ENCODE results near the gene TRPM8. TPM values are rescaled to one million over a fixed set of nuclear protein-coding genes. Genes with fewer than 3 reads are reported as not detected.

Gene TRPM8
- total and polyA plus RNA-seq, 4 donors: 0.03 to 0.14 TPM; not detected in 2

DNA sequence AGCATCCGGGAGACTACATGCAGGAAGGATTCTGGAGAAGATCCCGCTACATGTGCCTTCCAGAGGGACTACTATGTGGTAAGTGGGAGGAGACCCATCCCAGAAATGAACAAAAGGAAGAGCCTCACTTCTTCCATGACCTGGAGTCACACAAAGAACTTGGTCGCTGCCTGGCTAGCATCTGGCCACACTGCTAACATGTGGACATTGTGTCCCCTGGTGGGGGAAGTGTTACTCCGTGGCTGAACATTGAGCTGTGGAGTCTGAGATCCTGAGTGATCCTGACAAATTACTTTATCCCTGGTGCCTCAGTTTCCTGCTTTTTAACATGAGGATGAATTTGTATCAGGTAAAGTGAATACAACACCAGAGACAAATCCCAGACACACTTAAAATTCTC is 141.7 kb downstream of the TRPM8 start:
- TF ChIP-seq, protein P1, sequence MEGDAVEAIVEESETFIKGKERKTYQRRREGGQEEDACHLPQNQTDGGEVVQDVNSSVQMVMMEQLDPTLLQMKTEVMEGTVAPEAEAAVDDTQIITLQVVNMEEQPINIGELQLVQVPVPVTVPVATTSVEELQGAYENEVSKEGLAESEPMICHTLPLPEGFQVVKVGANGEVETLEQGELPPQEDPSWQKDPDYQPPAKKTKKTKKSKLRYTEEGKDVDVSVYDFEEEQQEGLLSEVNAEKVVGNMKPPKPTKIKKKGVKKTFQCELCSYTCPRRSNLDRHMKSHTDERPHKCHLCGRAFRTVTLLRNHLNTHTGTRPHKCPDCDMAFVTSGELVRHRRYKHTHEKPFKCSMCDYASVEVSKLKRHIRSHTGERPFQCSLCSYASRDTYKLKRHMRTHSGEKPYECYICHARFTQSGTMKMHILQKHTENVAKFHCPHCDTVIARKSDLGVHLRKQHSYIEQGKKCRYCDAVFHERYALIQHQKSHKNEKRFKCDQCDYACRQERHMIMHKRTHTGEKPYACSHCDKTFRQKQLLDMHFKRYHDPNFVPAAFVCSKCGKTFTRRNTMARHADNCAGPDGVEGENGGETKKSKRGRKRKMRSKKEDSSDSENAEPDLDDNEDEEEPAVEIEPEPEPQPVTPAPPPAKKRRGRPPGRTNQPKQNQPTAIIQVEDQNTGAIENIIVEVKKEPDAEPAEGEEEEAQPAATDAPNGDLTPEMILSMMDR (IDR thresholded peaks at IDR 0.05; ENCODE audit: control extremely low read depth, extremely low read depth): no peak
- Histone ChIP-seq H3K9me3 (ENCODE audit: control insufficient read depth in 4 of 4, insufficient read depth in 3 of 4, low read length in 3 of 4) (peaks cover 0 to 2% (median 0%) of the 10 kb centered on the region in 4 donors), H3K9ac (ENCODE audit: insufficient read depth in 1 of 2, low read length in 2 of 2) (no peak overlapping the region), H3K27ac (ENCODE audit: low read depth in 1 of 2, low read length in 1 of 2) (no peak overlapping the region), H3K27me3 (ENCODE audit: control insufficient read depth in 3 of 3, insufficient read depth in 3 of 3, low read length in 2 of 3) (peaks cover 0 to 3% (median 2%) of the 10 kb centered on the region in 3 donors), H3K36me3 (ENCODE audit: control insufficient read depth in 4 of 4, insufficient read depth in 4 of 4, low read length in 4 of 4) (no peaks in the 10 kb centered on the region), H3K4me3 (no peak overlapping the region), H3K4me1 (ENCODE audit: control insufficient read depth in 5 of 5, insufficient read depth in 5 of 5, low read length in 5 of 5) (no peaks in the 10 kb centered on the region)
- WGBS, 2 donors: 88 to 89% methylated on average over 4 of the region's 4 CpGs
- no peak for ATAC-seq (ENCODE audit: insufficient read depth, low FRiP score)
- no peak for DNase-seq

DNA sequence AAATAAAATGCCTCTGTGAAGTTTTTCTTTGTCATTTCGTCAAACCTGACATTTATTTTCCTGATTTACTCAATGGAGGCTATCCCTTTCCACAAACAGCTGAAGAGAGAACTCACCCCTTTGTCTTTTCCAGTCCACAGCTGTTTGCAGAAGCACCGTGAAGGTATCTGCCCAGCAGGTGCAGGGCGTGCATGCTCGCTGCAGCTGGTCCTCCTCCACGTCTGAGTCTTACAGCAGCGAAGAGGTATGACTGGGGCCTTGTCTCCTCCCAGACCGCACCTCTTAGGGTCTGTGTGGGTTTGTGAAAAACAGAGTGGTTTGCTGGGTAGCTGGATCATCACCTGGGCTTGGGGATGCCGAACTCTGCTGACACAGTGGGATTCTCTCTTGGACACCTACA is 143.1 kb downstream of the TRPM8 start:
- Histone ChIP-seq H3K9me3 (ENCODE audit: control insufficient read depth in 4 of 4, insufficient read depth in 3 of 4, low read length in 3 of 4) (no peaks in the 10 kb centered on the region), H3K36me3 (ENCODE audit: control insufficient read depth in 4 of 4, insufficient read depth in 4 of 4, low read length in 4 of 4) (no peaks in the 10 kb centered on the region), H3K27ac (ENCODE audit: low read depth in 1 of 2, low read length in 1 of 2) (no peak overlapping the region), H3K27me3 (ENCODE audit: control insufficient read depth in 3 of 3, insufficient read depth in 3 of 3, low read length in 2 of 3) (peaks cover 0 to 3% (median 2%) of the 10 kb centered on the region in 3 donors), H3K4me1 (ENCODE audit: control insufficient read depth in 5 of 5, insufficient read depth in 5 of 5, low read length in 5 of 5) (no peaks in the 10 kb centered on the region), H3K9ac (ENCODE audit: insufficient read depth in 1 of 2, low read length in 2 of 2) (no peak overlapping the region), H3K4me3 (no peak overlapping the region)
- ATAC-seq (ENCODE audit: insufficient read depth, low FRiP score) (no peak), DNase-seq (no peak)
- 84 to 85% methylated on average over 8 of the region's 8 CpGs for WGBS, 2 donors
- TF ChIP-seq, protein P1 (IDR thresholded peaks at IDR 0.05; ENCODE audit: control extremely low read depth, extremely low read depth): no peak

DNA sequence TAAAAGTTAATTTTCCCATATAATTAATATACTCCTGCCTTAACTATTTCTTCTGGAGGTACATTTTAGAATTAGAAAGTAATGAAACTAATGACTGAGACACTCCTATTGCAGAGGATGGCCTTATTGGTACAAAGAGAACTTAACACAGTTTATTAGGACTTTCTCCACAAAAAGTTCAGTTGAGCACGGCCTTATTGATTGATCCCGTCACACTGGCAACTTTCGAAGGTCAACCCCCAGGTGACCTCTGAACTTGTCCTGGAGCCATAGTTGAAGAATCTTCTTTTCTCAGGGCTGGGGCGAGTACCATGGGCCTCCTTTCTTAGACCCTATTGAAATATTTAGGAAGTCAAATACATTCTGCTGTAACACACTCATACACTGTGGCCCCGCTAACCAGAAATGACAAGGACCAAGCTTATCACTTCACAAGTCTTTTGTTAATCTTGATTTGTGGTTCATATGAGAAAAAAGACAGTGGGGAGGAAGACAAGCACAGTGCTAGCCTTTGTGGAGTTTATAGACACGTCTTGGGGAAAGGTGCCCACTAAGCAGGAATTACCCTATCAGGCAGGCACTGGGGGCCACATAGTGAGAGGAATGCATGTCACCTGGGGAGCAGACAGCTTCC is 144.6 kb downstream of the TRPM8 start:
- no peak for ATAC-seq (ENCODE audit: insufficient read depth, low FRiP score)

More for the DNA sequence above, 144.6 kb downstream of the TRPM8 start:
- DNase-seq: no peak
- Histone ChIP-seq H3K9ac (ENCODE audit: insufficient read depth in 1 of 2, low read length in 2 of 2) (no peak overlapping the region), H3K4me3 (no peak overlapping the region), H3K9me3 (ENCODE audit: control insufficient read depth in 4 of 4, insufficient read depth in 3 of 4, low read length in 3 of 4) (no peaks in the 10 kb centered on the region), H3K27me3 (ENCODE audit: control insufficient read depth in 3 of 3, insufficient read depth in 3 of 3, low read length in 2 of 3) (peaks cover 0 to 3% (median 2%) of the 10 kb centered on the region in 3 donors), H3K27ac (ENCODE audit: low read depth in 1 of 2, low read length in 1 of 2) (no peak overlapping the region), H3K36me3 (ENCODE audit: control insufficient read depth in 4 of 4, insufficient read depth in 4 of 4, low read length in 4 of 4) (no peaks in the 10 kb centered on the region), H3K4me1 (ENCODE audit: control insufficient read depth in 5 of 5, insufficient read depth in 5 of 5, low read length in 5 of 5) (no peaks in the 10 kb centered on the region)
- TF ChIP-seq, protein P1 (IDR thresholded peaks at IDR 0.05; ENCODE audit: control extremely low read depth, extremely low read depth): no peak
- WGBS, 2 donors: 83 to 84% methylated on average over 6 of the region's 6 CpGs

Measured in lung (tissue), 12 donors.